CD14-positive monocyte (primary cell): ENCODE results near the gene IL1A. TPM values are rescaled to one million over a fixed set of nuclear protein-coding genes. Genes with fewer than 3 reads are reported as not detected.

Experiments
- DNase-seq, 3 donors: peaks; one replicate each; pipeline ENCODE4 v3.0.0-alpha.2; 2011 to 2022
- H2AFZ ChIP-seq: 2 replicates; pipeline ENCODE4 v1.6.0; 2012; ENCODE audit warnings: mild to moderate bottlenecking, low read depth, low read length, inconsistent platforms; ENCODE audit not compliant: insufficient read depth, poor library complexity, severe bottlenecking
- H3K27ac ChIP-seq, 2 donors: 1 replicate in 1 of 2; 2 replicates in 1 of 2; pipeline ENCODE4 v1.5.1; 2012 to 2013; ENCODE audit warnings: low read length in 2 of 2, control low read depth in 1 of 2, inconsistent platforms in 1 of 2, low read depth in 1 of 2, mild to moderate bottlenecking in 1 of 2
- H3K27me3 ChIP-seq, 2 donors: one replicate each; pipeline versions ENCODE4 v1.6.0 to v1.6.1; 2011 to 2013; ENCODE audit warnings: low read length in 2 of 2; ENCODE audit not compliant: control insufficient read depth in 2 of 2, insufficient read depth in 2 of 2
- H3K36me3 ChIP-seq, 2 donors: replicated peaks in 1 of 2; 1 replicate in 1 of 2; 2 replicates in 1 of 2; pipeline versions ENCODE4 v1.5.1 to v1.6.1; 2012 to 2013; ENCODE audit warnings: low read length in 2 of 2, control low read depth in 1 of 2, inconsistent platforms in 1 of 2, mild to moderate bottlenecking in 1 of 2; ENCODE audit not compliant: insufficient read depth in 2 of 2, control insufficient read depth in 1 of 2
- H3K4me1 ChIP-seq, 2 donors: 1 replicate in 1 of 2; 2 replicates in 1 of 2; pipeline versions ENCODE4 v1.5.1 to v1.6.1; 2012 to 2013; ENCODE audit warnings: low read length in 2 of 2, control low read depth in 1 of 2, inconsistent platforms in 1 of 2, mild to moderate bottlenecking in 1 of 2, moderate library complexity in 1 of 2; ENCODE audit not compliant: insufficient read depth in 2 of 2, control insufficient read depth in 1 of 2
- H3K4me2 ChIP-seq: replicated peaks from 2 replicates; pipeline ENCODE3; 2012; ENCODE audit warnings: low read length, moderate library complexity, mild to moderate bottlenecking; ENCODE audit not compliant: poor library complexity, severe bottlenecking; ENCODE audit errors: extremely low read depth
- H3K4me3 ChIP-seq, 3 experiments: fragments of 200-600 bp in 1 of 3; sonication (generic) in 1 of 3; replicated peaks in 1 of 3; 1 replicate in 2 of 3; 2 replicates in 1 of 3; pipeline ENCODE4 v1.5.1; 2011 to 2013; ENCODE audit warnings: low read length in 3 of 3, mild to moderate bottlenecking in 3 of 3, control low read depth in 2 of 3, low read depth in 2 of 3, inconsistent platforms in 1 of 3, moderate library complexity in 1 of 3
- H3K79me2 ChIP-seq: 2 replicates; pipeline ENCODE4 v1.6.0; 2012; ENCODE audit warnings: mild to moderate bottlenecking, control low read depth, inconsistent platforms, low read length, moderate library complexity; ENCODE audit not compliant: insufficient read depth
- H3K9ac ChIP-seq: 2 replicates; pipeline ENCODE4 v1.6.0; 2017; ENCODE audit warnings: low read length, mild to moderate bottlenecking; ENCODE audit not compliant: insufficient read depth, poor library complexity, severe bottlenecking
- H3K9me3 ChIP-seq, 2 donors: replicated peaks in 1 of 2; 1 replicate in 1 of 2; 2 replicates in 1 of 2; pipeline versions ENCODE4 v1.5.1 to v1.6.1; 2012 to 2013; ENCODE audit warnings: low read length in 2 of 2, control low read depth in 1 of 2; ENCODE audit not compliant: control insufficient read depth in 1 of 2, insufficient read depth in 1 of 2
- H4K20me1 ChIP-seq: 2 replicates; pipeline ENCODE4 v1.6.0; 2012; ENCODE audit warnings: mild to moderate bottlenecking, low read length, control low read depth, moderate library complexity; ENCODE audit not compliant: insufficient read depth
- H3K27ac Mint-ChIP-seq, 7 donors: one replicate each; pipeline ENCODE4 v1.8.0; 2020; ENCODE audit warnings: mild to moderate bottlenecking in 7 of 7, mixed read lengths in 7 of 7, moderate library complexity in 6 of 7, inconsistent platforms in 2 of 7
- H3K27me3 Mint-ChIP-seq, 3 donors: one replicate each; pipeline ENCODE4 v1.8.0; 2021 to 2022; ENCODE audit warnings: low read depth in 3 of 3, mild to moderate bottlenecking in 3 of 3, mixed read lengths in 3 of 3, moderate library complexity in 3 of 3, inconsistent platforms in 1 of 3
- H3K36me3 Mint-ChIP-seq, 2 donors: one replicate each; pipeline ENCODE4 v1.8.0; 2020; ENCODE audit warnings: mixed read lengths in 2 of 2, inconsistent platforms in 1 of 2, mild to moderate bottlenecking in 1 of 2
- H3K4me1 Mint-ChIP-seq: one replicate; pipeline ENCODE4 v1.8.0; 2020; ENCODE audit warnings: mild to moderate bottlenecking, mixed read lengths
- H3K4me3 Mint-ChIP-seq, 2 donors: one replicate each; pipeline ENCODE4 v1.8.0; 2020; ENCODE audit warnings: mild to moderate bottlenecking in 2 of 2, mixed read lengths in 2 of 2, moderate library complexity in 1 of 2
- H3K9me3 Mint-ChIP-seq, 7 donors: one replicate each; pipeline ENCODE4 v1.8.0; 2020 to 2022; ENCODE audit warnings: mixed read lengths in 7 of 7, mild to moderate bottlenecking in 6 of 7, moderate library complexity in 6 of 7, inconsistent platforms in 2 of 7
- CTCF ChIP-seq: fragments of 200-600 bp; IDR thresholded peaks from one replicate; pipeline ENCODE4 v1.8.0; 2022; ENCODE audit warnings: antibody characterized with exemption, mild to moderate bottlenecking
- WGBS: methylation state at CpG from one replicate; pipeline ENCODE4 v1.1.5; 2013; ENCODE audit warnings: missing lambda C conversion rate; ENCODE audit not compliant: insufficient coverage; 5-methylcytosine and 5-hydroxymethylcytosine counted together
- intact Hi-C, 2 donors: fragments of 100-400 bp; cut with micrococcal nuclease; formaldehyde crosslinking; loops; one replicate each; pipeline versions ENCODE4 v1.15.0 to v1.15.1; 2023
- polyA plus RNA-seq, 3 donors: library from polyadenylated mRNA; depleted of rRNA in 1 of 3; unstranded in 2 of 3; stranded (reverse) in 1 of 3; fragments of 300-500 nt in 2 of 3; fragments of >200 nt in 1 of 3; fragmentation: Illumina TruSeq in 2 of 3; gene quantifications; 1 replicate in 2 of 3; 2 replicates in 1 of 3; pipeline ENCODE4 v1.2.3, GENCODE V29; 2012 to 2021

IL1A gene
- polyA plus RNA-seq, 3 donors = 0.26 to 0.83 TPM; not detected in 1

- H2AFZ ChIP-seq = no peak overlapping the region
- peaks cover 75% of the 10 kb centered on the region for H4K20me1 ChIP-seq
- peaks cover 36 to 59% of the 10 kb centered on the region in 2 donors for H3K36me3 ChIP-seq
- Mint-ChIP-seq H3K36me3 (peaks cover 63 to 68% of the 10 kb centered on the region in 2 donors), H3K4me1 (peaks cover 72% of the 10 kb centered on the region), H3K9me3 (peaks cover 0 to 8% (median 0%) of the 10 kb centered on the region in 7 donors), H3K27ac (peak overlapping the region in 6 of 7 donors; percentile 19 to 82 (median 67)), H3K27me3 (peaks cover 0 to 9% (median 6%) of the 10 kb centered on the region in 3 donors), H3K4me3 (peak overlapping the region; percentile 63 to 72)
- peak overlapping the region in 2 of 3 experiments; percentile 16 to 91 for H3K4me3 ChIP-seq
- H3K9me3 ChIP-seq = no peaks in the 10 kb centered on the region
- peaks cover 69 to 70% of the 10 kb centered on the region in 2 donors for H3K4me1 ChIP-seq
- intact Hi-C loops = loop anchor here in 1 of 2 donors (5.0 kb wide), 3 partner anchors 36 to 86 kb away; no protein-coding TSS in a partner anchor
- 94% methylated on average over 13 of the region's 14 CpGs for WGBS
- H3K27ac ChIP-seq = no peak overlapping the region
- H3K4me2 ChIP-seq = peak overlapping the region; percentile 54
- peaks cover 21% of the 10 kb centered on the region for H3K79me2 ChIP-seq
- no peaks in the 10 kb centered on the region for H3K27me3 ChIP-seq
- no peak overlapping the region for H3K9ac ChIP-seq
- DNase-seq = peak in 1 of 3 donors; percentile 60
- TF ChIP-seq CTCF = no peak
Measured at GRCh38 chr2:112832841-112833638, 48.7 kb upstream of the IL1A start.

DNA sequence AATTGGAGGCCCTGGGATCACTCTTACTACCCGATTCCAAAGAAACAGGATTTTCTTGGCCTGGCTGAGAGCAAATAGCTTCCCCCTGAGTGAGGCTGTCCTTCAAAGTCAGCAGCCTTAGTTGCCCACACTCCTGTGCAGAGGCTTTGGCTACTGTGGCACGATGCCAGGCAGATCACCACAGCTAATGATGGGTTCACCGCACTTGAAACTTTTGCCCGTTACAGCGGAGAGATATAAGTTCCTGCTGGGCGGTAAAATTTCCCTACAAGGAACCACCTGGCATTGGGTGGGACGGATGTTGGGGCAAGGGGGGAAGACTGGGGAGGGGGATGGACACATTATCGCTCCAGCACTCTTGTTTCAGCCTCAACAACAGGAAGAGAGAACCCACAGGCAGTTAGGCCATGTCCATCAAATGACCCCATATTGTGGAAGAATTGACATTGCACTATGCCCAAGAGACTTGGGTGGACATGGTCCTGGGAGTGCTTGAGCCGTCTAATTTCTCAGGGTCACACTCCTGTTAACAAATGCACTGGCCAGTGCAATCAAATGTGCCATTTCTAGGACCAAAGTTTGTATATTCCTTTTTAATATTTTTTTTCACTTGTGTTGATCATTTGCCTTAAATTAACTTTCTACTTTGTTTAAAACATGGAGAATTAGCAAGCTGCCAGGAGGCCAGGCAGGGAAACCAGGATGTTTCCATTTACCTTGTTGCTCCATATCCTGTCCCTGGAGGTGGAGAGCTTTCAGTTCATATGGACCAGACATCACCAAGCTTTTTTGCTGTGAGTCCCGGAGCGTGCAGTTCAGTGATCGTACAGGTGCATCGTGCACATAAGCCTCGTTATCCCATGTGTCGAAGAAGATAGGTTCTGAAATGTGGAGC lies 47.9 kb upstream of the IL1A start:
- Mint-ChIP-seq H3K9me3 (peaks cover 0 to 8% (median 0%) of the 10 kb centered on the region in 7 donors), H3K4me1 (peaks cover 63% of the 10 kb centered on the region), H3K4me3 (peak overlapping the region; percentile 63 to 72), H3K36me3 (peaks cover 63 to 68% of the 10 kb centered on the region in 2 donors), H3K27ac (peak overlapping the region; percentile 34 to 94 (median 79)), H3K27me3 (peaks cover 0 to 9% (median 5%) of the 10 kb centered on the region in 3 donors)
- DNase-seq = peak; percentile 44 to 73 (median 64)
- 57% methylated on average over 9 of the region's 15 CpGs for WGBS
- Histone ChIP-seq H2AFZ (no peak overlapping the region), H3K9ac (no peak overlapping the region), H3K4me1 (peaks cover 60 to 61% of the 10 kb centered on the region in 2 donors), H3K79me2 (peaks cover 21% of the 10 kb centered on the region), H3K36me3 (peaks cover 36 to 59% of the 10 kb centered on the region in 2 donors), H3K9me3 (no peaks in the 10 kb centered on the region), H3K4me3 (peak overlapping the region in 2 of 3 experiments; percentile 16 to 91), H3K27ac (peak overlapping the region; percentile 2 to 39), H3K4me2 (peak overlapping the region; percentile 54), H3K27me3 (no peaks in the 10 kb centered on the region), H4K20me1 (peaks cover 75% of the 10 kb centered on the region)
- no peak for TF ChIP-seq CTCF
- intact Hi-C loops = loop anchor here in 1 of 2 donors (5.0 kb wide), 3 partner anchors 35 to 85 kb away; no protein-coding TSS in a partner anchor
